HEK293 (cell line): ENCODE measurements around the gene TMEM222.
A peak's percentile ranks its signal among the peaks of the same experiment; 100 is the strongest.

Experiments used
- CTCF ChIA-PET: fragments of 350-600 bp; formaldehyde crosslinking; extraction: SDS; loops from one replicate; lab custom pipeline; 2021; ENCODE audit warnings: antibody characterized with exemption; lab: Yijun Ruan, JAX
- POLR2A ChIA-PET: fragments of 300-600 bp; formaldehyde crosslinking; extraction: SDS; loops from one replicate; lab custom pipeline; 2020; ENCODE audit warnings: antibody characterized with exemption, inconsistent platforms; lab: Yijun Ruan, JAX
- H3K27ac ChIP-seq: fragments of 200-500 bp; sonication (Bioruptor generic); 2 replicates; pipeline ENCODE4 v1.5.1; 2014; ENCODE audit warnings: low read depth, low read length, control low read depth, inconsistent platforms; ENCODE audit errors: extremely low read depth
- H3K36me3 ChIP-seq, 2 experiments: fragments of 200-500 bp in 1 of 2; sonication (Bioruptor generic) in 1 of 2; 1 replicate in 1 of 2; 2 replicates in 1 of 2; pipeline ENCODE4 v1.5.1; 2014 to 2017; ENCODE audit warnings: inconsistent platforms in 2 of 2, low read length in 2 of 2; ENCODE audit not compliant: control insufficient read depth in 2 of 2, insufficient read depth in 1 of 2
- H3K4me1 ChIP-seq: fragments of 200-500 bp; sonication (Bioruptor generic); 2 replicates; pipeline ENCODE4 v1.5.1; 2014; ENCODE audit warnings: mild to moderate bottlenecking, low read length, inconsistent platforms; ENCODE audit not compliant: control insufficient read depth, insufficient read depth
- H3K4me3 ChIP-seq: 2 replicates; pipeline ENCODE4 v1.5.1; 2011; ENCODE audit warnings: low read depth, mild to moderate bottlenecking, control low read depth, low read length, moderate library complexity
- H3K9me3 ChIP-seq: fragments of 200-500 bp; sonication (Bioruptor generic); 2 replicates; pipeline ENCODE4 v1.5.1; 2014; ENCODE audit warnings: low read depth, low read length, inconsistent platforms; ENCODE audit not compliant: control insufficient read depth, insufficient read depth
- ATF2 ChIP-seq: fragments of 450-650 bp; formaldehyde crosslinking; IDR thresholded peaks from 2 replicates; pipeline ENCODE4 v1.5.1; 2016; ENCODE audit warnings: missing biosample characterization, missing genetic modification characterization, low read depth
- HOXC10 ChIP-seq: sonication (generic); formaldehyde crosslinking; IDR thresholded peaks from 2 replicates; pipeline ENCODE4 v1.8.1; 2023; ENCODE audit warnings: mild to moderate bottlenecking, missing genetic modification reagents
- PATZ1 ChIP-seq: fragments of 450-650 bp; formaldehyde crosslinking; IDR thresholded peaks from 2 replicates; pipeline ENCODE4 v1.5.1; 2016; ENCODE audit warnings: missing biosample characterization, missing genetic modification characterization
- RBAK ChIP-seq: fragments of 450-650 bp; formaldehyde crosslinking; IDR thresholded peaks from 2 replicates; pipeline ENCODE4 v1.5.1; 2016; ENCODE audit warnings: missing biosample characterization, missing genetic modification characterization
- SP2 ChIP-seq: fragments of 450-650 bp; formaldehyde crosslinking; IDR thresholded peaks from 2 replicates; pipeline ENCODE4 v1.5.1; 2016; ENCODE audit warnings: missing biosample characterization, missing genetic modification characterization
- ZBTB21 ChIP-seq: fragments of 450-650 bp; formaldehyde crosslinking; IDR thresholded peaks from 2 replicates; pipeline ENCODE4 v1.5.1; 2017; ENCODE audit warnings: missing biosample characterization, missing genetic modification characterization
- ZBTB48 ChIP-seq: fragments of 450-650 bp; formaldehyde crosslinking; IDR thresholded peaks from 2 replicates; pipeline ENCODE4 v1.5.1; 2016; ENCODE audit warnings: missing biosample characterization, missing genetic modification characterization
- ZFHX2 ChIP-seq: fragments of 450-650 bp; formaldehyde crosslinking; conservative IDR thresholded peaks from 2 replicates; pipeline ENCODE4 v1.5.1; 2016; ENCODE audit warnings: missing biosample characterization, missing genetic modification characterization
- ZNF10 ChIP-seq: fragments of 450-650 bp; formaldehyde crosslinking; IDR thresholded peaks from 2 replicates; pipeline ENCODE4 v1.5.1; 2017; ENCODE audit warnings: missing biosample characterization, missing genetic modification characterization
- ZNF280D ChIP-seq: fragments of 450-650 bp; formaldehyde crosslinking; IDR thresholded peaks from 2 replicates; pipeline ENCODE4 v1.5.1; 2016; ENCODE audit warnings: missing biosample characterization, missing genetic modification characterization
- ZNF302 ChIP-seq: fragments of 450-650 bp; formaldehyde crosslinking; IDR thresholded peaks from 2 replicates; pipeline ENCODE4 v1.5.1; 2016; ENCODE audit warnings: missing biosample characterization, missing genetic modification characterization, low read depth
- ZNF362 ChIP-seq: fragments of 450-650 bp; formaldehyde crosslinking; IDR thresholded peaks from 2 replicates; pipeline ENCODE4 v1.5.1; 2016; ENCODE audit warnings: missing biosample characterization, missing genetic modification characterization
- ZNF558 ChIP-seq: fragments of 450-650 bp; formaldehyde crosslinking; IDR thresholded peaks from 2 replicates; pipeline ENCODE4 v1.5.1; 2016; ENCODE audit warnings: missing biosample characterization, missing genetic modification characterization
- ZNF791 ChIP-seq: fragments of 450-650 bp; formaldehyde crosslinking; IDR thresholded peaks from 2 replicates; pipeline ENCODE4 v1.5.1; 2016; ENCODE audit warnings: missing biosample characterization, missing genetic modification characterization
- ZNF843 ChIP-seq: fragments of 450-650 bp; formaldehyde crosslinking; IDR thresholded peaks from 2 replicates; pipeline ENCODE4 v1.5.1; 2016; ENCODE audit warnings: missing biosample characterization, missing genetic modification characterization
- TF ChIP-seq, protein P1 (sequence below): fragments of 450-650 bp; formaldehyde crosslinking; IDR thresholded peaks from 2 replicates; pipeline ENCODE4 v1.5.1; 2016; ENCODE audit warnings: missing biosample characterization, missing genetic modification characterization
- TF ChIP-seq, protein P2 (sequence below): fragments of 450-650 bp; formaldehyde crosslinking; IDR thresholded peaks from 2 replicates; pipeline ENCODE4 v1.5.1; 2017; ENCODE audit warnings: missing biosample characterization, missing genetic modification characterization

Gene TMEM222

GRCh38 chr1:27380224-27380623, 58.3 kb downstream of the TMEM222 start (continued):
- TF ChIP-seq ZNF558 = no peak
- no peak for TF ChIP-seq ZBTB21 (tag by site-specific recombination)
- TF ChIP-seq, protein P1, sequence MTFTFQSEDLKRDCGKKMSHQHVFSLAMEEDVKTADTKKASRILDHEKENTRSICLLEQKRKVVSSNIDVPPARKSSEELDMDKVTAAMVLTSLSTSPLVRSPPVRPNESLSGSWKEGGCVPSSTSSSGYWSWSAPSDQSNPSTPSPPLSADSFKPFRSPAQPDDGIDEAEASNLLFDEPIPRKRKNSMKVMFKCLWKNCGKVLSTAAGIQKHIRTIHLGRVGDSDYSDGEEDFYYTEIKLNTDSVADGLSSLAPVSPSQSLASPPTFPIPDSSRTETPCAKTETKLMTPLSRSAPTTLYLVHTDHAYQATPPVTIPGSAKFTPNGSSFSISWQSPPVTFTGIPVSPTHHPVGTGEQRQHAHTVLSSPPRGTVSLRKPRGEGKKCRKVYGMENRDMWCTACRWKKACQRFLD = no peak
- TF ChIP-seq ZNF302 (tag by site-specific recombination) = no peak
- no peak for TF ChIP-seq ATF2
- no peak for TF ChIP-seq ZNF791 (tag by site-specific recombination)
- no peak for TF ChIP-seq PATZ1
- peak; percentile 38; the same call in 1 of the 2 replicates for TF ChIP-seq ZFHX2 (tag by site-specific recombination)
- no peak for TF ChIP-seq HOXC10
- TF ChIP-seq ZNF10 = no peak
- TF ChIP-seq ZNF280D (tag by site-specific recombination) = no peak
- TF ChIP-seq, protein P2, sequence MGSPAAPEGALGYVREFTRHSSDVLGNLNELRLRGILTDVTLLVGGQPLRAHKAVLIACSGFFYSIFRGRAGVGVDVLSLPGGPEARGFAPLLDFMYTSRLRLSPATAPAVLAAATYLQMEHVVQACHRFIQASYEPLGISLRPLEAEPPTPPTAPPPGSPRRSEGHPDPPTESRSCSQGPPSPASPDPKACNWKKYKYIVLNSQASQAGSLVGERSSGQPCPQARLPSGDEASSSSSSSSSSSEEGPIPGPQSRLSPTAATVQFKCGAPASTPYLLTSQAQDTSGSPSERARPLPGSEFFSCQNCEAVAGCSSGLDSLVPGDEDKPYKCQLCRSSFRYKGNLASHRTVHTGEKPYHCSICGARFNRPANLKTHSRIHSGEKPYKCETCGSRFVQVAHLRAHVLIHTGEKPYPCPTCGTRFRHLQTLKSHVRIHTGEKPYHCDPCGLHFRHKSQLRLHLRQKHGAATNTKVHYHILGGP = no peak
- TF ChIP-seq SP2 (tag by site-specific recombination) = peak; percentile 25; the same call in 1 of the 2 replicates
- TF ChIP-seq ZNF362 (tag by site-specific recombination) = no peak
- no peak for TF ChIP-seq RBAK (tag by site-specific recombination)

DNA sequence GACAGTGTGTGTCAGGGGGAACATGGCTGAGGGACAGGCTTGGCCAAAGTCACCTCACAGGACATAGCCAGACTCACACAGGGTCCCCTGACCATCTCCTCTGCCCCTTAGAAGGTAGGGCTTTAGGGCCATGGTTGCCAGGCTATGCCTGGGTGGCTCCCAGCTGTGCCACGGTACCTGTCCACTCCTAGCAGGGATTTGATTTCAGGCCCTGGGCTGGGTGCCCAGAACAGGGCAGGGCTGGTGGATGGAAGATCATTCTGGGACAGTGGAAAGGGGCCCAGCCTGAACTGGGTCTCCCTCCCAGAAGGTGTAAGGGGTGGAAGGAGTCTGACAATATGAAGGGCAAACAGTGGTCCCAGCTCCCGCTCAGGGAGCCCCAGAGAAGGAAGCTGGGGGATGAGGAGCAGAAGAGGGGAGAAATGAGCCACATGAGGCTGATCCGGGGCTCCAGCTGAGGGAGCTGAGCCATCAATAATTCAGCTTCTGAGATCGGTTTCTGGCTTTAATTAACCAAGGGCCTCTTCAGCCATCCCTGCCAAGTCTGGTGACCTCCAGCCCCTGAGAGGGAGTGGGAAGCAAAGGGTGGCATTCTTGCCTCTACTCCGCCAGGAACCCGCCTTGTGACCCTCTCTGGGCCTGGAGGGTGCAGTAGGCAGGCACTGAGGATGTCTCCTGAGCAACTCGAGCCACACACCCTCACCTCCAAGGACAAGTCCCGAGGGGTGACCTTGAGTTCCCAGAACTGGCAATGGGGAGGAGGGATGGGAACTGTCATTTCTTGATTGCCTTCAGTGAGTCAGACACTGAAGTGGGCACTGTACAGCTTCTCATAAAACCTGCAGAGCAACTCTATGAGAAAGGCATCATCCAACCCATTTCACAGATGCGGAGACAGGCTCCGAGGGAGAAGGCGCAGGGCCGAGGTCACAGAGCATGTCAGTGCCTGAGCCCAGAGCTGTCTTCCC, 59.1 kb downstream of the TMEM222 start:
- no peaks in the 10 kb centered on the region for H3K36me3 ChIP-seq
- no peak overlapping the region for H3K4me3 ChIP-seq
- no peaks in the 10 kb centered on the region for H3K4me1 ChIP-seq
- H3K27ac ChIP-seq = no peak overlapping the region
- no peaks in the 10 kb centered on the region for H3K9me3 ChIP-seq
- ChIA-PET CTCF (interaction anchor here (0.9 to 8.9 kb wide), 5 partner anchors 12 to 97 kb away, joined by 3 to 129 read pairs (median 3); partner anchors contain the start of gene MAP3K6), POLR2A (interaction anchor here (2.8 kb wide), 1 partner anchor 16 kb away, joined by 8 read pairs; no protein-coding TSS in a partner anchor)
- TF ChIP-seq ZNF843 (tag by site-specific recombination) (no peak), ZBTB48 (peak; percentile 43; the same call in 1 of the 2 replicates)
